Raji (cell line): ENCODE data around the gene CSNK1G2.

Experiments
- POLR2A ChIP-seq: IDR thresholded peaks from 2 replicates; pipeline ENCODE4 v1.6.1; 2011; ENCODE audit warnings: low read depth, low read length, control low read depth; ENCODE audit not compliant: insufficient read depth

CSNK1G2 gene

DNA sequence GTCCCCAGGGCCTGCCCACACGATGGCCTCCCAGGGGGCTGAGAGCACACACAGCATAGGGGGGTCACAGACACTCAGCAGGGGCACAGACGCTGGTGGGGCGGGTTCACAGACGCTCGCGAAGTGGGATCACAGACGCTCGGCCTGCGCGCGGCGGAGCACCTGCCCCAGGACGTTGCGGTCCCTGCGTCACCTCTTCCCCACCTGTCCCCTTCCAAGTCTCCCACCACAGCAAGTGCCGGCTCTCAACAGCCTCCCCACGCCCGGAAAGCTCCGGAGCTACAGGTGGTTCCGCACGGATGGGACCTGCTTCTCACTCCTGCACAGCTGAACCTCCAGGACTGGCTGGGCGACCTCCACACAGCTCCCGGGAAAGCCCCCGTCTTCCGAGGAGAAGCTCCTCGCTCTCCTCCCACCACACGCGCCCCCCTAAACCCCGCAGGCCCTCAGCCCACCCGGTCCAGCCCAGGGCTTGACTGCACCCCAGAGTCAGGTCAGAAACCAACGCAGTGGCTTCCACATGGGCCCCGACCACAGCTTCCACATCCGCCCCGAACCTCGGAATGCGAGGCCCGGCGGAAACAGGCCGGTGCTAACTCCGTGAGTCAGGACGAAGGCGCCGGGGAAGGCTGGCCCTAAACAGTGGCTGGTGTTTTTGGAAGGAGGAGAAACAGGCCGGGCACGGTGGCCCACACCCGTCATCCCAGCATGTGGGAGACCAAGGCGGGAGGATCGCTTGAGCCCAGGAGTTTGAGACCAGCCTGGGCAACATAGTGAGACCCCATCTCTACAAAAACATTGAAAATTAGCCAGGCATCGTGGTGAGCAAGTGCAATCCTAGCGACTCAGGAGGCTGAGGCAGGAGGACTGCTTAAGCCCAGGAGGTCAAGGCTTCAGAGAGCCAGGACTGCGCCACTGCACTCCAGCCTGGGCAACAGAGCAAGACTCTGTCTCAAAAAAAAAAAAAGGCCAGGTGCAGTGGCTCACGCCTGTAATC is 58.0 kb downstream of the CSNK1G2 start:
- no peak for TF ChIP-seq POLR2A

DNA sequence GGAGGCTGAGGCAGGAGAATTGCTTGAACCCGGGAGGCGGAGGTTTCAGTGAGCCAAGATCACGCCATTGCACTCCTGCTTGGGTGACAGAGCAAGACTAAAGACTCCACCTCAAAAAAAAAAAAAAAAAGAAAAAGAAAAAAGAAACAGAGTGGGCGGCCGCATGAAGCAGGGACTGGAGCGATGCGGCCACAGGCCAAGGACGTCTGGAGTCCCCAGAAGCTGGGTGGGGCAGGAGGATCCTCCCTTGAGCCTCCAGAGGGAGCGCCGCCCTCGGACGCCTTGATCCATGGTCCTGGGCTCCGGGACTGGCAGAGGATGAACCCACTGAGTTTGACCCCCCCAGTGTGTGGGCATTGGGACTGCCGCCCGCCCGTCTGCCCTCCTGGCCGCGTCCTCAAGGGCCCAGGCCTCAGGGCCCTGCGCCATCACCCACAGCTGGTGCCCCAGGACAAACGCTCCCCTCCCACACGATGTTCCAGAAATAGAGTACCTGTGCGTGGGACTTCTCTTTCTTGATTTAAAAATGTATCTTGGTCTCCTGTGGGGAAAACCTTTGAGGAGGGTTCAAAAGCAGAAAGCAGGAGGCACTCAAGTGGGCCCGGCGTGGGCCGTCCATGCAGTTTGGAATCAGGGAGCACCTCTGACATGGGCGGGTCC is 59.0 kb downstream of the CSNK1G2 start:
- no peak for TF ChIP-seq POLR2A

DNA sequence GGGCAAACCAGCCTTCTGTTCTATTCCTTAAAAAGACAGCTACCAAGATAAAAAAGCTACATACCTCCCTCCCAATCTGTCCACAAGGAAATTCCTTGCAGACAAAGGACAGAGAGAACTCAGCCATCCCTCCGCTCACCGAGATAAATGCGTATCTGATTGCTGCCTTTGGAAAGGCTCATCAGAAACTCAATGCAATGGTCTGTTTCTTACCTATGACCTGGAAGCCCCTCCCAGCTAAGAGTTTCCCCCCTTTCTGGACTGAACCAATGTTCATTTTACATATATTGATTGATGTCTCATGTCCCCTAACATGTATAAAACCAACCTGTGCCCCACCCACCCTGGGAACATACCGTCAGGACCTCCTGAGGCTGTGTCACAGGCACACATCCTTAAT is 62.9 kb downstream of the CSNK1G2 start:
- no peak for TF ChIP-seq POLR2A

DNA sequence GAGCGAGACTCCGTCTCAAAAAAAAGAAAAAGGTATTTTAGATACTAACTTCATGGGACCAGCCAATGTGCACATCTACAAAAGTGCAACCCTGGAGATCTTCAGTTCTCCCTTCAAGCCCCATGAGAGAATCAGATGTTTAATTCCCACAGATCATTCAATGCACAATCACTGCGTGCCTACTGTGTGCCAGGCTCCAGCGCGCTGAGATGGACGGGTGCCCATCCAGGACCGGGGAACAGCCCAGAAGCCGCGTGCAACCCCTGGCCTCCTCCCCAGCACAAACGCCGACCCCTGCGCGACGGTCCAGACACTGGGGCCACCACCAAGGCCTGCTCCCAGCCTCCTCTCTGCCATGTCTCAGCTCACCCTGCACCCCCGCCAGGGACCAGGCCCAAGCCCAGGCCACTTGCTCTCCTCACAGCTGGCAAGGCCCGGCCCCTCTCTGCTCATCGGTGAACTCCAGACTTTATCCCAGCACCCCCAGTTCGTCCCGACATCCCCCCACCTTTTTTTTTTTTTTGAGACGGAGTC is 69.2 kb downstream of the CSNK1G2 start:
- no peak for TF ChIP-seq POLR2A

DNA sequence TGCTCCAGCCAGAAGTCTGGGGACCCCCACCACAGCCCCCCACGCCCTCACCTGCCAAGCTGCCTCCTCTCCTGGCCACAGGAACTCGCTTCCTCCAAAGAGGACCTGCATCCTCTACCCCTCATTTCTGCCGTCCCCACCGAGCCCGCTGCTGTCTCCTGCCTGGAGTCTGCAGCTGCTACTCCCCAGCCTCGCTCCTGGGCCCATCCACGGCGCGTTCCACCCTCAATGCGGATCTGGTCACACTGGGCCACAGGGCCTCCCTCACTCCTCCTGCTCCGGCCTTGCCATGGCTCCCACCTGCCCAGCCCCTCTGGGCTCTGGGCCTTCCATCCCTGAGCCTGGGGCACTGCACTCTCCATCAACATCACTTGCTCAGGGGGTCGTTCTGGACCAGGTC is 70.2 kb downstream of the CSNK1G2 start:
- TF ChIP-seq POLR2A = no peak

DNA sequence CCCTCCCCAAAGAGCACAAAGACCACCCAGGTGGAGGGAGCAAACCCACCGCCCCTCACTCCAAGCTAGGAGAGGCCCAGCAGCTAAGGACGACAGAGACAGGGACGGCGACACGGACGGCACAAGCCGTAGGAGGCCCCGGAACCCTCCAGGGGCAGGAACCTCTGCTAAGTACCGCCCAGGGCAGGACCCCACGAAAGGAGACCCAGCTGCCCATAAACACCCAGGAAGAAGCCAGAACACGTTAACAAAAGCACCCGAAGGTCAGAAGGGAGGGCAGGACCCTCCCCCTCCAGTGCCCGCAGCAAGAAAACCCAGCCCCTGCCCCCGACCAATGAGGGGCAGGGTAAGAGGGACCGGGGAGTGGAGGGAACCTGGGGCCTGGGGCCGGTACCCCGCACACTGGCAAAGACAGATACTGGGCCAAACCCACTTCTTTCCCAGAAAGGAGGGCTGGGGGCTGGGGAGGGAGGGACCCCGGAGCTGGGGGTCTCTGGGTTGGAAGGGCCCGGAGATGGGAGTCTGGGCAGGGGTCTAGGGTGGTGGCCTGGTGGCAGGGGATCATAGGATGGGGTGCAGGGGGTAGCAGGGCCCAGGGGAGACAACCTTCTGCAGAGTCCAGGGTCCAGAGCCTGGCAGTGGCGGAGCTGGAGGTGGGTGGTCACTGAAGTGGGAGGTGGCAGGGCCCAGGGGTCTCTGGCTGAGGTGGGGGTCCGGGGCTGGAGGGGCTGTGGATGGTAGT is 72.1 kb downstream of the CSNK1G2 start:
- TF ChIP-seq POLR2A = no peak

DNA sequence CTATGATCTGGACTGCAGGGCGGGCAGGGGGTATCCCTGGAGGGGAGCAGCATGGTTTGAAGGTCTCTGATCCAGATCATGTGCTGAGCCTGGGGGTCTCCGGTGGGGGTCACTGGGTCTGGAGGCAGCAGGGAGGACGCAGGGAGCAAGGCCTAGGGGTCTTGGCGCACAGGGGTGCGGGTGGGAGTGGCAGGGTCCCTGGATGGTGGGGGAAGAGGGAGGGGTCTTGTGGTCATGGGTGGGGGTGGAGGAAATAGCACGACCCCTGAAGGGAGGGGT is 72.7 kb downstream of the CSNK1G2 start:
- TF ChIP-seq POLR2A = no peak

DNA sequence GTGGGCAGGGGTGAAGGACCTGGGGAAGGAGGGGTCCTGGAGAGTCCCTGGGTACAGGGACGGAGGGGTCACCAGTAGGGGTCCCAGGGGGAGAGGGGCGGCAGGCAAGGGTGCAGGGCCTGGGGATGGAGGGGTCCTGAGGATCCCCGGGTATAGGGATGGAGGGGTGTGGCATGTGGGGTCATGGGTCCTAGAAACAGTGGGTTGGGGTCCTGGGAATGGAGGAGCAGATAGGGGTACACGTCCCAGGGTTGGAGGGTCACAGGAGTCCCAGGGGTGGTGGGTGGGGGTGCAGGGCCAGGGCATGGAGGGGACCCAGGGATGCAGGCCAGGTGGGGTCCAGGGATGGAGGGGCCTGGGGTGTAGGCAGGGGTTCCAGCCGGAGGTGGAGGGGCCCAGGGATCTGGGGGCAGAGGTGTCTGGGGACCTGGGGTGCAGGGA is 73.2 kb downstream of the CSNK1G2 start:
- TF ChIP-seq POLR2A = no peak

DNA sequence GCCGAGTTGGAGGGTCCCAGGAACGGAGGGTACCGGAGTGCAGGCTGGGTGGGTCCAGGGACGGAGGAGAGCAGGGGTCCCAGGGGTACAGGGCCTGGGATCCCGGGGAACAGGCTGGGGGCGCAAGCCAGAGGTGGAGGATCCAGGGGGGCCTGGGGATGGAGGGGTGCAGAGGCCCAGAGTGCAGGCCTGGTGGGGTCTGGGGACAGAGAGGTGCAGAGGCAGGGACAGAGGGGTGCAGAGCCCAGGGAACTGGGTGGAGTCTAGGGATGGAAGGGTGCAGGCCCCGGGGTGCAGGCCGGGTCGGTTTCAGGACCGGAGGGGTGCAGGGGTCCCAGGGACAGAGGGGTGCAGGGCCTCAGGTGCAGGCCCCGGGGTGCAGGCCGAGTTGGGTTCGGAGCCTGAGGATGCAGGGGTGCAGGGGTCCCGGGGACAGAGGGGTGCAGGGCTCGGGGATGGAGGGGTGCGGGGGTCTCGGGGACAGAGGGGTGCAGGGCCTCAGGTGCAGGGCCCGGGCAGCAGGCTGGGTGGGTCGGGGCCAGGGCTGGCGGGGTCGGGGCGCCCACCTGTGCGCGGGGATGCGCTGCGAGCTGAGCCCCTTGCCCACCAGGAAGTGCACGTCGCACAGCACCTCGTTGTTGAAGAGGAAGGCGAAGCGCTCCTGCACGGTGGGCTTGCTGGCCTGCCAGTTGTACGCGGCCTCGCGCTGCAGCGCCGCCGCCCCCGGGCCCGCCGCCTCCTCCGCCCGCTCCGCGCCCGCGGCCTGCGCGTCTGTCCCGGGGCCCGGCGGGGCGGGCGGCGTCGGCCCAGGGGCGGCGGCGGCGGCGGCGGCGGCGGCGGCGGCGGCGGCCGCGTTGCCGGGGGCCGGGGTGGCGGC is 74.0 kb downstream of the CSNK1G2 start:
- peak; percentile 23; the same call in 1 of the 2 replicates for TF ChIP-seq POLR2A

DNA sequence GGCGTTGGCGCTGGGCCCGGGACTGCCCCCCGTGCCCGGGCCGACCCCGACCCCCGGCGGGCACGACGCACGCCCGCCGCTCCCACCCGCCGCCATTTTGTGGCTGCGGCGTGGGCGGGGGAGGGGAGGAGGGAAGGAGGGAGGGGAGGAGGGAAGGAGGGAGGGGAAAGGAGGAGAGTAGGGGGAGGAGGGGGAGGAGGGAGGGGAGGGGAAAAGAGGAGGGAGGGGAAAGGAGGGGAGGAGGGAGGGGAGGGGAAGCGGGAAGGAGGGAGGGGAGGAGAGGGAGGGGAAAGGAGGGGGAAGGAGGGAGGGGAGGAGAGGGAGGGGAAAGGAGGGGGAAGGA is 74.6 kb downstream of the CSNK1G2 start, which contains the start of gene BTBD2:
BTBD2 (minus strand) TSS at position 107 of the 343 bp plus-strand sequence; CDS start at position 96, 11 bp downstream.
- TF ChIP-seq POLR2A = no peak; the same call in 1 of the 2 replicates

DNA sequence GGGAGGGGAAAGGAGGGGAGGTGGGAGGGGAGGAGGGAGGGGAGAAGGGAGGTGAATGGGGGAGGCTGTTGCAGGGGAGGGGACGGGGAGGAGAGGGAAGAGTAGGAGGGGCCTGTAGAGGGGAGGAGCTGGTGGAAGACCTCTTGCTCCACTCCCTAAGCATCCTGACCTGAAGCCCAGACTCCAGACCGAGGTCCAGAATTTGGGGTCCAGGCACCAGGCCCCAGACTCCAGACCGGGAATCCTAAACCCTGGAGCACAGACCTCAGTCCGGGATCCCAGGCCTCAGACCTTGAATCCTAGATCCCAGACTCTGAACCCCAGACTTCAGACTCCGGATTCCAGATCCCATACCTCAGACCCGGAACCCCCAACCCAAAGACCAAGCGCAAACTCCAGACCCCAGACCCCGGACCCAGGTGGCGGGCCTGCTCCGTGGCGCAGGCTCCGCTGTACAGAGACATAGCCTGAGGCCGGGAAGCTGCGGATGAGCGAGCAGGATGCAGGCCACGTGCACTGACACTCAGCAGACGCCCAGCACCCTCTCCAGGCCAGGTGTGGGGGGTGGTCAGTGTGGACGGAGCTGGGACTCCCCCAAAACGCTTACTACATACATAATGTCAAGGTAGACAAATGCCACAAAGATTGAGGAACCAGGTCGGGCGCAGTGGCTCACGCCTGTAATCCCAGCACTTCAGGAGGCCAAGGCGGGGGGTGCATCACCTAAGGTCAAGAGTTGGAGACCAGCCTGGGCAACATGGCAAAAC is 75.3 kb downstream of the CSNK1G2 start:
- no peak for TF ChIP-seq POLR2A

DNA sequence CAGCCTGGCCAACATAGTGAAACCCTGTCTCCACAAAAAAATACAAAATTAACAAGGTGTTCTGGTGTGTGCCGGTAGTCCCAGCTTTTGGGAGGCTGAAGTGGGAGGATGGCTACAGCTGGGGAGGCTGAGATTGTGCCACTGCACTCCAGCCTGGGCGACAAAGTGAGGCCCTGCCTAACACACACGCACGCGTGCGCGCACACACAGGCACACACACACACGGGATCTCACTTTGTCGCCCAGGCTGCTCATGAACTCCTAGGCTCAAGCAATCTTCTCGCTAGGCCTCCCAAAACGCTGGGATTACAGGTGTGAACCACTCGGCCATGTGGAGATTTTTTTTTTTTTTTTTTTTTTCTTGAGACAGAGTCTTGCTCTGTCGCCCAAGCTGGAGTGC is 77.8 kb downstream of the CSNK1G2 start:
- no peak for TF ChIP-seq POLR2A

DNA sequence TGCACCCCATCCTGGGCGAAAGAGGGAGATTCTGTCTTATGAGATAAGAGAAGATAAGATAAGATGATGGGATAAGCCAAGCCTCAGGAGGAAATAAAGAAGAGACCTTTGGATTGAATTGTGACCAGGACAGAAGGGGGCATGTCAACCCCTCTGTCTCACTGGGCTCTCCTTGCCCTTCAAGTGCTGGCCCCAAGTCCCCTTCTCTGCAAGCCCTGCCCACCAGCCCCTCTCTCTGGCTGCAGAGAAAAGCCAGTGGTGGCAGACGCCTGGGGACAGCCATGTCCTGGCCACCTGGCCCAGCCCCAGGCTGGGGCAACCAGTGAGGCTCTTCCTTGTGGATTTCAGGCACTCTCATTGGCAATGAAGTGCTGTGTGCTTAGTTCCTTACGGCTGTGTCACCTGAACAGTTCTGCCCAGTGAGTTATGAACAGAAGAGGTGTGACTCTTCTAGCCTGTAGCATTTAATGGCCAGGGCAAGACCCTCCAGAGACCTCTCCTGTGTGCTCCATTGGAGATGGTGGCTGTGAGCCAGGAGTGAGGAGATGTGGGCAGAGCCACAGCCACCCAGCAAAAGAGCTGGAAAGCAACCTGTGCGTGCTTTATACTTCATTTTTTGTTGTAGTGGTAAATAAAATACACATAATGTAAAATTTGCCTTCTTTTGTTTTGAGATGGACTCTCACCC is 80.6 kb downstream of the CSNK1G2 start:
- TF ChIP-seq POLR2A = no peak
